ENCODE results near the gene RNF212.

The RNF212 gene

GRCh38 chr4:1031956-1032795 lies 81.2 kb downstream of the RNF212 start:
- no peak for DNase-seq

GRCh38 chr4:1031346-1031745 lies 82.0 kb downstream of the RNF212 start:
- DNase-seq, result no peak

GRCh38 chr4:1030559-1030958 lies 82.8 kb downstream of the RNF212 start:
- DNase-seq, result no peak

- DNase-seq, result no peak
Measured at GRCh38 chr4:1030031-1030430, 83.3 kb downstream of the RNF212 start.

- no peak for DNase-seq
Measured at GRCh38 chr4:1029529-1029928, 83.8 kb downstream of the RNF212 start.

GRCh38 chr4:1028574-1029220 lies 84.7 kb downstream of the RNF212 start:
- no peak for DNase-seq

GRCh38 chr4:1027915-1028238 lies 85.5 kb downstream of the RNF212 start:
- no peak for DNase-seq

- DNase-seq, result no peak
Measured at GRCh38 chr4:1027219-1027914, 86.0 kb downstream of the RNF212 start.

GRCh38 chr4:1026115-1026514 lies 87.2 kb downstream of the RNF212 start:
- DNase-seq, result no peak

GRCh38 chr4:1024882-1025545 lies 88.3 kb downstream of the RNF212 start:
- no peak for DNase-seq

- no peak for DNase-seq
Measured at GRCh38 chr4:1023895-1024740, 89.2 kb downstream of the RNF212 start.

GRCh38 chr4:1023075-1023640 lies 90.2 kb downstream of the RNF212 start:
- DNase-seq, result no peak

- no peak for DNase-seq
Measured at GRCh38 chr4:1022739-1023066, 90.7 kb downstream of the RNF212 start.

- no peak for DNase-seq
Measured at GRCh38 chr4:1022051-1022738, 91.2 kb downstream of the RNF212 start.

Data from right hindlimb (tissue), 1 donor.